Mucosa of descending colon (tissue), 3 donors: ENCODE measurements around the gene TWF1. TPM values are rescaled to one million over a fixed set of nuclear protein-coding genes. Genes with fewer than 3 reads are reported as not detected.

Experiments used
- ATAC-seq: fragments of 200-7000 bp; cut with Tn5 transposase; one replicate; pipeline ENCODE4 v1.9.1; 2020; ENCODE audit warnings: mild to moderate bottlenecking, moderate library complexity
- DNase-seq, 3 donors: peaks; one replicate each; pipeline ENCODE4 v3.0.0-alpha.2; 2020
- H3K36me3 ChIP-seq: fragments of 200-600 bp; one replicate; pipeline ENCODE4 v1.8.0; 2021; ENCODE audit warnings: low read depth, mild to moderate bottlenecking
- H3K4me1 ChIP-seq: fragments of 200-600 bp; one replicate; pipeline ENCODE4 v1.8.0; 2021; ENCODE audit warnings: low read depth, mild to moderate bottlenecking
- H3K4me3 ChIP-seq: fragments of 200-600 bp; one replicate; pipeline ENCODE4 v1.8.0; 2021; ENCODE audit warnings: mild to moderate bottlenecking
- H3K9me3 ChIP-seq: fragments of 200-600 bp; one replicate; pipeline ENCODE4 v1.8.0; 2021; ENCODE audit warnings: mild to moderate bottlenecking
- CTCF ChIP-seq: fragments of 200-600 bp; IDR thresholded peaks from one replicate; pipeline ENCODE4 v1.8.0; 2022; ENCODE audit warnings: antibody characterized with exemption, mild to moderate bottlenecking
- intact Hi-C, 2 donors: fragments of 100-400 bp; cut with DNase I in 1 of 2; cut with micrococcal nuclease in 1 of 2; formaldehyde crosslinking; loops; one replicate each; pipeline versions ENCODE4 v1.11.0 to v1.11.1; 2022; cut with DNase I, micrococcal nuclease
- total RNA-seq, 3 donors: library from RNA; stranded (reverse); fragmentation: NEBNext Ultra II Directional in 2 of 3; extraction: Animal tissue kit (Norgen Biotek cat#: 25700) in 2 of 3; gene quantifications; one replicate each; pipeline versions ENCODE4 v1.2.1 to v1.2.4, GENCODE V29; 2021 to 2023
- donor health status: DM: no; HTN: no; CAD: no; lungs with moderate emphysema.
- donor health status: DM: no; HTN: no; CAD: no.
- donor health status: DM: no; HTN: yes; CAD: no.

Gene TWF1
- total RNA-seq, 3 donors from 2014 or later = 108 to 124 (median 116) TPM

- ATAC-seq (no peak), DNase-seq (no peak)
- Histone ChIP-seq H3K4me3 (no peak overlapping the region), H3K36me3 (no peaks in the 10 kb centered on the region), H3K4me1 (no peaks in the 10 kb centered on the region), H3K9me3 (no peaks in the 10 kb centered on the region)
- intact Hi-C loops = no loop called here
- no peak for TF ChIP-seq CTCF
Measured at GRCh38 chr12:43786899-43787693, 19.0 kb downstream of the TWF1 start.

- intact Hi-C loops = loop anchor here in 1 of 2 donors (10.0 kb wide), 1 partner anchor 108 kb away; no protein-coding TSS in a partner anchor
- no peak for TF ChIP-seq CTCF
- Histone ChIP-seq H3K4me1 (no peaks in the 10 kb centered on the region), H3K36me3 (no peaks in the 10 kb centered on the region), H3K4me3 (no peak overlapping the region), H3K9me3 (no peaks in the 10 kb centered on the region)
- ATAC-seq (no peak), DNase-seq (peak in 1 of 3 donors; percentile 40)
Measured at GRCh38 chr12:43776498-43776897, 29.6 kb downstream of the TWF1 start.

DNA sequence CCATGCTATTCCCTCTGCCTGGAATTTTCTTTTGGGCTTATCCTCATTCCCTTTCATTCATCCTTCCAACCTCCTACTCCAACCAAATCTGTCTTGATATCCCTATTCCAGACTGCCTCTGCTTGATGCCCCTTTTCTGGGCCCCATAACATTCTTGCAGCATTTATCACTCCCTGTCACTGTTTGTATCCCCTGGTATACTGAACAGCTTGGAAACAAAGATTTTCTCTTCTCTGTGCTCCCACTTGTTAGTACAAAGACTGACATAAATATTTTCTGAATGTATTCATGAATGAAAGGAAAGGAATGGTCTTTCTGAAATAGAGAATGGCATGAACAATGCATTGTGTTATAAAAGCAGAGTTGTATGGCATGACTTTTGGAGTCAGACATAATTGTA lies 39.8 kb downstream of the TWF1 start:
- no peak for ATAC-seq
- TF ChIP-seq CTCF = no peak
- Histone ChIP-seq H3K9me3 (no peaks in the 10 kb centered on the region), H3K4me1 (no peaks in the 10 kb centered on the region), H3K4me3 (no peak overlapping the region), H3K36me3 (no peaks in the 10 kb centered on the region)
- DNase-seq = no peak
- intact Hi-C loops = no loop called here

DNA sequence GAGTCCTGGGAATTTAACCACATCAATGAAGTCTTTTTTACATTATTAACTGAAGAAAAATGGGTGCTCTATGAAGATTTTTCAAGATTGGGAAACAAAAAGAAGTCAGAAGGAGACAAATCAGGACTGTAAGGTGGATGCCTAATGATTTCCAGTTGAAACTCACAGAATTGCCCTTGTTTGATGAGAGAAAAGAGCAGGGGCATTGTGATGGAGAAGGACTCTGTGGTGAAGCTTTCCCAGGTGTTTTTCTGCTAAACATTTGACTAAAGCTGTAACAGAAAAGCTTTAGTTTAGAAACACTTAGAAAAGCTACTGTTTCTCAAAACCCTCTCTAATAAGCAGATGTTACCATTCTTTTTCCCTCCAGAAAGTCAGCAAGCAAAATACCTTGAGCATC lies 41.6 kb downstream of the TWF1 start:
- Histone ChIP-seq H3K9me3 (no peaks in the 10 kb centered on the region), H3K36me3 (no peaks in the 10 kb centered on the region), H3K4me3 (no peak overlapping the region), H3K4me1 (peaks cover 10% of the 10 kb centered on the region)
- intact Hi-C loops = no loop called here
- no peak for TF ChIP-seq CTCF
- no peak for ATAC-seq
- DNase-seq = no peak

- no peak for ATAC-seq
- peaks cover 11% of the 10 kb centered on the region for H3K4me1 ChIP-seq
- no peak for TF ChIP-seq CTCF
- no peak overlapping the region for H3K4me3 ChIP-seq
- H3K36me3 ChIP-seq = no peaks in the 10 kb centered on the region
- H3K9me3 ChIP-seq = no peaks in the 10 kb centered on the region
- intact Hi-C loops = no loop called here
- DNase-seq = no peak
Measured at GRCh38 chr12:43763769-43764168, 42.3 kb downstream of the TWF1 start.
